Thymus (tissue), 11 donors: ENCODE data around the gene ZFHX3. TPM values are rescaled to one million over a fixed set of nuclear protein-coding genes. Genes with fewer than 3 reads are reported as not detected.

ENCODE experiments used
- DNase-seq, 9 donors: peaks; one replicate each; pipeline ENCODE4 v3.0.0-alpha.2; 2013; ENCODE audit warnings: low spot score in 9 of 9, low read depth in 6 of 9, missing footprints in 1 of 9
- H3K27ac ChIP-seq, 2 donors: one replicate each; pipeline ENCODE4 v1.5.1; 2013; ENCODE audit warnings: control low read depth in 1 of 2, low read depth in 1 of 2, low read length in 1 of 2, mild to moderate bottlenecking in 1 of 2, moderate library complexity in 1 of 2
- H3K27me3 ChIP-seq, 2 donors: one replicate each; pipeline ENCODE4 v1.5.1; 2013; ENCODE audit warnings: low read length in 1 of 2; ENCODE audit not compliant: control insufficient read depth in 2 of 2, insufficient read depth in 1 of 2
- H3K36me3 ChIP-seq, 2 donors: one replicate each; pipeline ENCODE4 v1.5.1; 2013; ENCODE audit warnings: low read length in 1 of 2, mild to moderate bottlenecking in 1 of 2, moderate library complexity in 1 of 2; ENCODE audit not compliant: control insufficient read depth in 2 of 2, insufficient read depth in 2 of 2
- H3K4me1 ChIP-seq, 2 donors: one replicate each; pipeline ENCODE4 v1.5.1; 2013; ENCODE audit warnings: low read length in 2 of 2; ENCODE audit not compliant: control insufficient read depth in 2 of 2, insufficient read depth in 2 of 2
- H3K4me3 ChIP-seq, 2 donors: one replicate each; pipeline ENCODE4 v1.5.1; 2013; ENCODE audit warnings: low read length in 2 of 2, control low read depth in 1 of 2, mild to moderate bottlenecking in 1 of 2
- H3K9me3 ChIP-seq, 2 donors: one replicate each; pipeline ENCODE4 v1.5.1; 2013; ENCODE audit warnings: low read length in 1 of 2, mild to moderate bottlenecking in 1 of 2; ENCODE audit not compliant: control insufficient read depth in 2 of 2, insufficient read depth in 1 of 2
- WGBS: extraction: QIAGEN DNeasy Blood & Tissue Kit; methylation state at CpG from one replicate; pipeline ENCODE4 v1.1.7; 2013; 5-methylcytosine and 5-hydroxymethylcytosine counted together
- polyA plus RNA-seq: library from polyadenylated mRNA; stranded (reverse); fragments of 200-250 nt; gene quantifications from one replicate; pipeline ENCODE4 v1.2.3, GENCODE V29; 2013
- total RNA-seq: library from RNA; stranded (reverse); fragments of 120-200 nt; gene quantifications from one replicate; pipeline ENCODE4 v1.2.4, GENCODE V29; 2013
- donor health status: healthy.

The ZFHX3 gene
- total and polyA plus RNA-seq, 2 donors = 0.90 to 1.9 TPM

- no peaks in the 10 kb centered on the region for H3K27me3 ChIP-seq
- 94% methylated on average over 18 of the region's 18 CpGs for WGBS
- H3K27ac ChIP-seq = no peak overlapping the region
- H3K4me1 ChIP-seq = no peaks in the 10 kb centered on the region
- H3K9me3 ChIP-seq = no peaks in the 10 kb centered on the region
- no peaks in the 10 kb centered on the region for H3K36me3 ChIP-seq
- DNase-seq = no peak
- H3K4me3 ChIP-seq = no peak overlapping the region
These were observed 153.4 kb downstream of the ZFHX3 start for GRCh38 chr16:72894293-72895151.

GRCh38 chr16:72891291-72892227, 156.4 kb downstream of the ZFHX3 start:
- Histone ChIP-seq H3K4me1 (no peaks in the 10 kb centered on the region), H3K9me3 (no peaks in the 10 kb centered on the region), H3K27me3 (no peaks in the 10 kb centered on the region), H3K36me3 (peaks cover 0 to 3% of the 10 kb centered on the region in 2 donors), H3K4me3 (no peak overlapping the region), H3K27ac (no peak overlapping the region)
- WGBS = 73% methylated on average over 9 of the region's 9 CpGs
- no peak for DNase-seq

- Histone ChIP-seq H3K4me3 (no peak overlapping the region), H3K9me3 (no peaks in the 10 kb centered on the region), H3K27ac (no peak overlapping the region), H3K4me1 (no peaks in the 10 kb centered on the region), H3K27me3 (no peaks in the 10 kb centered on the region), H3K36me3 (peaks cover 0 to 3% of the 10 kb centered on the region in 2 donors)
- WGBS = 97% methylated on average over 3 of the region's 3 CpGs
- DNase-seq = no peak
These were observed 157.3 kb downstream of the ZFHX3 start for GRCh38 chr16:72890587-72890986.

DNA sequence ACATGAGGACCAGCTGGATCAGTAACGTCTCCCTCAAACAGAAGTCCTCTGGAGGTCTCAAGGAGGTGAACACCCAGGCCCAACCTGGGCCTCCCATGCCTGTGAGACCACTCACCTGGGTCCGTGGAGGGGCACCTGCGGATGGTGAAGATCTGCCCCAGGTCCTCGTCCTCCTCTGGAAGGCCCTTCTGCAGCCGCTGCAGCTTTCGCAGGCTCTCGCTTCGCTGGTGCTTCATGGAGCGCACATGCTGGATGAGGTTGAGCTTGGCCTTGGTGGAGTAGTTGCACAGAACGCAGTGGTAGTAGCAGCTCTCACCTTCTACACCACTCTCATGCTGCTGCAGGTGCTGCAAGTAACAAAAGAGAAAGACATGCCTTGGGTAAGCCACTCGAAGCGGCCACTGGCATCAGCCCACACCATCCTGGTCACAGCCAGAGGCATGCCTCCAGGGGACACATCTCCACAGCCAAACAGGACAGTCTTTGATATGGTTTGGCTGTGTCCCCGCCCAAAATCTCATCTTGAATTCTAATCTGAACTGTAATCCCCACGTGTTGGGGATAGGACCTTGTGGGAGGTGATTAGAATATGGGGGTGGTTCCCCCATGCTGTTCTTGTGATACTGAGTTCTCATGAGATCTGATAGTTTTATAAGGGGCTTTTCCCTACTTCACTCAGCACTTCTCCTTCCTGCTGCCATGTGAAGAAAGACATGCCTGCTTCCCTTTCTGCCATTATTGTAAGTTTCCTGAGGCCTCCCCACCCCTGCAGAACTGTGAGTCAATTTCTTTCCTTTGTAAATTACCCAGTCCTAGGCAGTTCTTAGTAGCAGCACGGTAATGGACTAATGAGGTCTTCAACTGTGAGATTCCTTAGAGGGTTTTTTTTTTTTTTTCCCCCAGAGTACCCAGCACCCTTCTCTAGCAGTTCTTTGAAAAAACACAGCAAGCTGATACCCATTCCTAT, 158.0 kb downstream of the ZFHX3 start:
- no peaks in the 10 kb centered on the region for H3K9me3 ChIP-seq
- H3K4me3 ChIP-seq = no peak overlapping the region
- H3K36me3 ChIP-seq = peaks cover 0 to 3% of the 10 kb centered on the region in 2 donors
- H3K27ac ChIP-seq = no peak overlapping the region
- DNase-seq = no peak
- 98% methylated on average over 15 of the region's 15 CpGs for WGBS
- H3K4me1 ChIP-seq = no peaks in the 10 kb centered on the region
- H3K27me3 ChIP-seq = no peaks in the 10 kb centered on the region

DNA sequence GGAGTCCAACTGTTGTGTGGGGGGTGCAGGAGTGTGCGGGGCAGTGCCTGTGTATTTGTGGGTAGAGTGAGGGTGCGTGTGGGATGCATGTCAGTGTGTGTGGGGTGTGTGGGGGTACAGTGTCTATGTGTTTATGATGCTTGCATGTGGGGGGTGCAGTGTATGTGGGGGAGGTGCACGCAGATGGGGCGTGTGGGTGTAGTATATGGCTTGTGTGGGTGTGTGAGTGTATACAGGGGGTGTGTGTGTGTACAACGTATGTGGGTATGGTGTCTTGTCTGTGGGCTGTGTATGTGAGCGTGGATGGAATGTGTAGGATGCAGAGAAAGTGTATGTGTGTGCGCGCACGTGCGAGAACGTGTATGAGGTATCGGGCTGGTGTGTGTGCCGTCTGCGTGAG, 160.4 kb downstream of the ZFHX3 start:
- no peaks in the 10 kb centered on the region for H3K9me3 ChIP-seq
- no peaks in the 10 kb centered on the region for H3K27me3 ChIP-seq
- H3K4me3 ChIP-seq = no peak overlapping the region
- WGBS = 91% methylated on average over 14 of the region's 14 CpGs
- H3K4me1 ChIP-seq = no peaks in the 10 kb centered on the region
- no peak for DNase-seq
- peaks cover 0 to 3% of the 10 kb centered on the region in 2 donors for H3K36me3 ChIP-seq
- no peak overlapping the region for H3K27ac ChIP-seq

DNA sequence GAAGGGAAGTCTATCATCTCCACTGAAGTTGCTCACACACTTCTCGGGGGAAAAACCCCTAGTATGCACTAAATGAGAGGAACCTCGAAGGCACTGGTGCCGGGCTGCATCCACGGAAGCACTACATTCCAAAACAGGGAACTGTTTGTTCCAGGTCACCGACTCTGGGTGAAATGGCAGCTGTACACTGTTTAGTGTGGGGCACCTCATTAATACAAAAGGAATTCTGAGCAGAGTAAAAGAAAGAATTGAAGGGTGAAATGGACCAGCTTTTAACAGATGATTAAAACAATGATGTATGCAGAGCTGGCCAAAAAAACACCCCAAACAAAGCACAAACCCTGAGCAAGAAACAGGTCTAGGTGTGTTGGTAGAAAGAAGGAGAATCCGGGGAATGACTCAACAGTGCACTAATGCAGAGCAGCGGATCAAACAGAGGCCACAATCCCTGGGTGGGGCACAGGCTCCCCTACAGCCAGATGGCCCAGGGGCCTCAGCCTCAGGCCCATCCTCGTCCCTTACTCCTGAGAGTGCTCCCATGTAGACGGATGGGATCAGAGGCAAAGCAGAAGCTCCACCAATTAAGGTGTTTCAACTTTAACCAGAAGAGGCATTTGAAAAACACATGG, 161.5 kb downstream of the ZFHX3 start:
- no peak overlapping the region for H3K27ac ChIP-seq
- no peaks in the 10 kb centered on the region for H3K9me3 ChIP-seq
- no peak overlapping the region for H3K4me3 ChIP-seq
- no peaks in the 10 kb centered on the region for H3K27me3 ChIP-seq
- WGBS = 91% methylated on average over 9 of the region's 9 CpGs
- no peaks in the 10 kb centered on the region for H3K4me1 ChIP-seq
- DNase-seq = no peak
- peaks cover 0 to 3% of the 10 kb centered on the region in 2 donors for H3K36me3 ChIP-seq

DNA sequence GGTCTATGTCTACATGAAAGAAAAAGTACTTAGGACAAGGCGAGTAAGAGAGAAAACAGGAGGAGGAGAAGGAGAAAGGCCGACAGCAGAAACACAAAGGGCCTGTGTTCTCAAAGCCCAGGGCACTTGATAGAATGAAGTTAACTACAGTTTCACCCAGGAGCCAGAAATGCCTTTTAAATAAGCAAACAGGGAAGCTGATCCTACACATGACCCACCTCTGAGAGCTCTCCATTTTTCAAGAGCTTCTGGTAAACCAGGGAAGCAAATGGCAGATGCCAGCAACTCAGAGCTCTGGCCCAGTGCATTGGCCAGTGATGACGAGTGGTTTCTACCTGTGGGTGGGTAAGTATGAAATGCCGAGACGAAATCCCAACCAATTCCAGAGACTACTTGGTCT, 163.4 kb downstream of the ZFHX3 start:
- 98% methylated on average over 5 of the region's 5 CpGs for WGBS
- Histone ChIP-seq H3K4me1 (no peaks in the 10 kb centered on the region), H3K4me3 (no peak overlapping the region), H3K27ac (no peak overlapping the region), H3K27me3 (no peaks in the 10 kb centered on the region), H3K36me3 (peaks cover 0 to 3% of the 10 kb centered on the region in 2 donors), H3K9me3 (no peaks in the 10 kb centered on the region)
- DNase-seq = no peak

- no peak overlapping the region for H3K4me3 ChIP-seq
- H3K27ac ChIP-seq = no peak overlapping the region
- H3K9me3 ChIP-seq = no peaks in the 10 kb centered on the region
- H3K4me1 ChIP-seq = no peaks in the 10 kb centered on the region
- 93% methylated on average over 4 of the region's 4 CpGs for WGBS
- peaks cover 0 to 3% of the 10 kb centered on the region in 2 donors for H3K36me3 ChIP-seq
- no peaks in the 10 kb centered on the region for H3K27me3 ChIP-seq
- DNase-seq = no peak
These were observed 163.9 kb downstream of the ZFHX3 start for GRCh38 chr16:72884037-72884436.
